GM21526 (cell line): ENCODE results near the gene MROH8.

Experiments
- ATAC-seq: cut with Tn5 transposase; IDR thresholded peaks from one replicate; pipeline ENCODE4 v1.9.1; 2021; ENCODE audit warnings: moderate library complexity; ENCODE audit not compliant: unreplicated experiment, low FRiP score

MROH8 gene

DNA sequence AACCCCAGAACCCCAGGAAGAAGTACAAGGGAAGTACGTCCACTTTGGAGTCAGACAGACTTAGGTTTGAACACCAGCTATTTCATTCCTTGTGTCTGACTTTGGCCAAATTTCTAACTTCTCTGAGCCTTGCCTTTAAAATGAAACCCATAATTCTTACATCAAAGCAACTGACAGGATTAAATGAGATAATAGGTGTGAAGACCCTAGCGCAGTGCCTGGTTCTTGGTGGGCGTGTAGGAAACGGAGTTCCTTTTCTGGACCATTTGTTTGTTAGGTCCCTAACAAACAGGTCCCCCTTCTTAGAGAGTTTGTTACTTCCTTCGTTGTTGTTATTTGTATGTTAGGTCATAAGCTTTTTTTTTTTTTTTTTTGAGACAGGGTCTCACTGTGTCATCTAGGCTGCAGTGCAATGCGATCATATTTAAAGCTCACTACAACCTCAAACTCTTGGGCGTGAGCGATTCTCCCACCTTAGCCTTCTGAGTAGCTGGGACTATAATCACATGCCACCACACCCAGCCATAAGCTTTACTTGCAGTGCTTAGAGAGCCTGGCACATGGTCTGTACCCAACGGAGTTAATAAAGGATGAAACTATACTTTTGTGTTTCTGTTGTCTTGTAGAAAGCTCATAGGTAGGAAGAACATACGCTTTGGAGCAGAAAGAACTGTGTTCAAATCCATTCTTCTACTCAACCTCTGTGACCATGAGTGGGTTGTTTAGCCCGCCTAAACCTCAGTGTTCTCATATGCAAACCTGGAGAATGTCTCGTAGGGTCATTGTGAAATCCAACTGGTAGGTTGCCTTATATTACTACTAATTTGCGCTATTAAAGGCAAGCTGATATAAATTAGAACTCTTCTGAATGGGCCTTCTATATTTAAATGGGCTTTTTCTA, 21.8 kb upstream of the MROH8 start:
- no peak for ATAC-seq

DNA sequence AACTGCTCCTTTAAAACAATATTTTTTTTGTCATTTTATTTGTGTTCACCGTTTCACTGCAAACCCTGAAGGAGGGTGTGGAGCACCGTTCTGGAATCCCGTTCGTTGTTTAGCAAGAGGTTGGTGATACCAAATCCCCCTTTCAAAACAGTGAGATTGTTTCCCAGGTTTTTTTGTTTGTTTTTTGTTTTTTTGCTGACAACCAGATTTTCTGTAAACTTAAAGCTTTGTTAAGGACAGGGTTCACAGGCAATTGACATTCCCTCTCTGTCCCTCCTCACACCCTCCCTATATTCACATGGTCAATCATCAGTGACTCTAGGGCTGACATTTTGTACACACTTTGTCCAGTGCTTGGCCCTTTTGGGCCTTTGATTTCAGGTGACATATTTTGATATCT, 21.0 kb upstream of the MROH8 start:
- no peak for ATAC-seq

DNA sequence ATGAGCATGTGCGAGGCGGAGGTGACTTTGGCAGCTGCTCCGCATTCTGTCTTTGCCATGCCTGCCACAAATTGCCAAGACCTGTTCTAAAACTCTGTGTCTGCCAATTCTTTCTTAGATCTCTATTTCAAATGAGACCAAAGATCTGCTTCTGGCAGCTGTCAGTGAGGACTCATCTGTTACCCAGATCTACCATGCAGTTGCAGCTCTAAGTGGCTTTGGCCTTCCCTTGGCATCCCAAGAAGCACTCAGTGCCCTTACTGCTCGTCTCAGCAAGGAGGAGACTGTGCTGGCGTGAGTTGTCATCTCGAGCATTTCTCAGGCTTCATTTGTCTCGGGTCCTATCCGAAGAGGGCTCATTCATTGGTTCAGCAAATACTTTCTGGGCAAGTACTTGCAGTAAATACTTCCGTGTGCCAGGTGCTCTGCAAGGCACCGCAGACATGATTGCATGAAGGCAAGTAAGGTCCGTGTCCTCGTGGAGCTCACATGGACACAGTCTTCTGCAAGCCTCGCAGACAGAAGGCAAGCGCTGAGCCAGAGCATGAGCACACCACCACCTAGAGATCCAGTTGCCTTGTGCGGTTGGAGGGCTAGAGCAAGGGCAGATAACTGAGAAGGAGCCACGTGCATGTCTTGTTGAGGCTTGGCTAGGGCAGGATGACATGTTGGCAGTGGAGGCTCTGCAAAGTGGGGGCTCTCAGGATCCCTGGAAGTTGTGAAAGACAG, 19.7 kb upstream of the MROH8 start:
- no peak for ATAC-seq

DNA sequence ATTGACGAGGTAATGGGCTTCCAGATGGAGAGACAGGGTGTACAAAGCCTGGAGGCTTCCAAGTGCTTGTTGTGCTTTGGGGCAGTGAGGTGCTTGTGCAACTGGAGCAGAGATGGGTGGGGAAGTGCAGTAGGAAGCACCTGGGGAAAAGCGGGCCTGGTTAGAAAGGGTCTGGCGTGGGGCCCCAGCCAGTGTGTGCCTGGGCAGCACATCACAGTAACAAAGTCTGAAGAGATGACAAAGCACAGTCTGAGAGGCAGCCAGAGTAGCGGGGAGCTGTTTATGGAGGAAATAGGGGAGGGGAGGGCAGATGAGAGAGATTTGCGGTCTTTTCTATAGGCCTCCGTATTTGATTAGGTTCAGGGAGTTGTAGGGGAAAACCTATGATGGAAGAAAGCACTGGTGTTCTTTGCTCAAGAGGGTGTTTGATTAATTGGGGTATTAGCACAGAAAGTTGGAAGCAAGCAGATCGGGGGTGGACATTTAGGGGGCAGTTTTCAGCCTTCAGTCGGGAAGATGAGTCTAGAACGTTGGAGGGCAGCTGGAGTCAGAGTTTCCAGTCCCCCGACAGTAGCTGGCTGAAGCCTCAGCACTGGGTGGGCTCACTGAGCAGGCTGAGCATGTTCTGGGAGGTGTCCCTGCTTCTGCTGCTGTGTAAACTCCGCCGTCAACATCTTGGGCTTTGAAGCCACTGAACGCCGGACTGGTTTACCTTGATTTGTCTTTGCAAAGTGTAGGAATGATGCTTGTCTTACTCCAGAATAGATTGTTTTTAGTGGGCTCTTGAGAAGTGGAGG, 15.5 kb upstream of the MROH8 start:
- ATAC-seq: no peak

DNA sequence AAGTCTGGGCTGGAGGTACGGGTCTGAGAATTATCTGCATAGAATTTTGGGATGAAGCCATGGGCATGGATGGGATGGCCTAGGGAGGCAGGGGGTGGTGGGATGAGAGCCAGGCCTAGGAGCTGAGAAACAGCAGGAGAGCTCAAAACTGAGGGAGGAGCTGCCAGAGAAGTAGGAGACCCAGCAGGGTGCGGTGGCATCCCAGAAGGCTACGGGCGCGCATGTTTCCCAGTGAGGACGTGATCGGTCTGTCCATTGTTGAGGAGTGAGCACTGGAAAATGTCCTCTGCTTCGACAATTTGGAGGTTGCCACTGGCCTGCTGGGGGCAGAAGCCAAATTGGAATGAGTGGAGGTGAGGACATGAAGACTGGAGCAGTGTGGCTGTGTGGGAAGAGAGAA, 14.5 kb upstream of the MROH8 start:
- no peak for ATAC-seq

DNA sequence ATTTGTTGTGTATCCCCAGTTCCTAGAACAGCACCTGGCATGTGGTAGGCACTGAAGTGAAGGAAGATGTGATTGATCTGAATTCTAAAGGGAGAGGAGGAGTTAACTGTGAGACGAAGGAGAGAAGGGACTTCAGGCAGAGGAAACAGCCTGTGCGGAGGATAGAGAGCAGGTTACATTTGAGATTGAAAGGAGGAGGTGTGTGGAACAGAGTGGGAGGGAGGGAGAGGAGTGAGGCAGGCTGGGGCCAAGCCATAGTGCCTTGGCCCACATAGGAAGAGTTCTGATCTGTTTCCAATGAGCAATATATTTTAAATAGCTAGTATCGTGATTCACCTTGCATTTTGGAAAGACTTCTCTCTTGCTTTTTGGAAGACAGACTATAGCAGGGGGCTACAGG, 13.9 kb upstream of the MROH8 start:
- ATAC-seq: no peak

DNA sequence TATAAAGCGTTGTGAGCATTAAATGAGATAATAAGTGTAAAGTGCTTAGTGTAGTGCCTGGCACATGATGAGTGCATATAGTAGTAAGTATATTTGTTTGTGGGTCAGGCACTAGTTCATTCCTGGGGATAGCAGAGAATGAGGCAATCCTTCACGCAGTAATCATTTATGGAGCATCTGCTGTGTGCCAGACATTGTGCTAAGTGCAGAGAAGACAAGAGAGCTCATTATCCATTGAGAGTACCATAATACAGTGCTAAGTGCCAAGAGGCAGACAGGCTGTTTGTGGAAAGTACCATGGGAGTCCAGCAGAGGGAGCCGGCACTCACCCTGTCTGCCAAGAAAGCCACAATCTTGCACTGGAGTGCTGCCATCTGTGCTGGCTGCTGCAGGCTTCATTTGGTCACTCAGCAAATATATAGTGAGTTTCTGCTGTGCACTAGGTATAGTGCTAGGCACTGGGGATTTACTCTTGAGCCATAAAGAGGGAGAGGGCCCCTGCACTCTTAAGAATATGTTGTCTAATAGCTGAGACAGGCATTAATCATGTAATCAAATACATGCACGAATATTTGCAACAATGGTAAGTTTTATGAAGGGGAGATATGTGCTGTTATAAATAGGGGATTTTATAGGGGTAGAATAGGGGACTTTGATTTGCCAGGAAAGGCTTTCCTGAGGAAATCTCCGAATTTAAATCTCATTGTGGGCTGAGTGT, 12.9 kb upstream of the MROH8 start:
- no peak for ATAC-seq

DNA sequence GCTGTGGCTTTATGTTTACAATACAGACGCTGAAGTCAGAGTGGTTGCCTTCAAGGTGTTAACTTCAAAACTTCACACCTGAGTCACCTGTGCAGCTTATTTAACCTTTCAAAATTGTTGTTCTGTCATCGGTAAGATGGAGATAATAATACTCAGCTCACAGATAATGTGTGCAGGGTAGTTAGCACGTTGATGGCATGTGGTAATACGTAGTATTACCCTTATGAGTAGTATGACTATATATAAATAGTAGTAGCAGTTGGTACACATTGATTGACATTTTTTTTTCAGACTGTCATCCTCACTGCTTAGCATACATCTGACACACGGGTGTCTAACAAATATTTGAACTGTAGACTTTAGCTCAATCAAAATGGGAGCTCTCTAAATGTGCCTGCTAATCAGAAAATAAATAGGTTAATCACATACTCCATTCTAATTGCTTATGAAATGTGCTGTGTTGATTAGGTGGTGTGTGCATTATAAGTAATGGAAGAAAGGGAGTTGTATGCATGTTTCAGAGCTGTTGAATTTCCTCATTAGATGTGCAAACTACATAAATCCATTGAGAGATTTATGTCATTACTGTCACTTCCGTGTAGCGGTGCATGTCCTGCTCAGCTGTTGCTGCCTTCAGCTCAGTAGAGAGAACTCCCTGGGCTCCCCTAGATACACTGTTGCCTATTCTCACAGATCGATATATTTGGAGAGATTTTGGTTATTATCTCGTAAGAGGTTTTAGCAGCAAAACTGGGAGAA, 11.2 kb upstream of the MROH8 start:
- ATAC-seq: no peak

DNA sequence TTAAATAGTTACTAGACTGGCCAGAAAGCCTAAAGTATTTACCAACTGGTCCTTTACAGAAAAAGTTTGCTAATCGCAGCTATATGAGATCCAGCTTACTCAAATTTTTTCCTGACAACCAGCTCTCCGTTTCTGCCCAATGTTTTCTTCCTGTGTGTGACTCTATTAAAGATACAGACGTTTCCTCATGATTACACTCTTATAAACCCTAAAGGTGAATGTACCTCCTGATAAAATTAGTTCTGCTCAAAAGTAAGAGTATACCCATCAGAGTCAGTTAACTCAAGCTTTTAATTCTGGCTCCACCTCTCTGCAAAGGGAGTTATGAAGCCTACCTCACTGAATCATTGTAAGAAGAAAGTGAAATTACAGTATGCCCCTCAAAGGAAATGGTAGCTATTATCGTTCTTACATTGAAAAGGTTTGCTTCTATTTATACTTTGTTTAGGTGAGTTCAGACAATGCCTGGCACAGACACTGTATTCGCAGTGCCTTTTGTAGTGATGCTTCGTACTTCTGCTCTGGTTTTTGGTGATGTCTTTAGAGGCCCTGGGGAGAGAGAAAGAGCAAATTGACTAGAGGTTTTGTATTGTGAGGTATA, 10.2 kb upstream of the MROH8 start:
- ATAC-seq: no peak

DNA sequence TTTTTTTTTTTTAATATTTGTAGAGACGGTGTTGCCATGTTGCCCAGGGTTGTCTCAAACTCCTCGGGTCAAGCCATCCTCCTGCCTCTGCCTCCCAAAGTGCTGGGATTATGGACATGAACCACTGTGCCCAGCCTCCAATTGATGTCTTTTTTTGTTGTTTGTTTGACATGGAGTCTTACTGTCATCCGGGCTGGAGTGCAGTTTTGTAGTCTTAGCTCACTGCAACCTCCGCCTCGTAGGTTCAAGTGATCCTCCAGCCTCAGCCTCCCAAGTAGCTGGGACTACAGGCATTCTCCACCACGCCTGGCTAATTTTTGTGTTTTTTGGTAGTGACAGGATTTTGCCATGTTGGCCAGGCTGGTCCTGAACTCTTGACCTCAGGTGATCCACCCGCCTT, 9.4 kb upstream of the MROH8 start:
- no peak for ATAC-seq

DNA sequence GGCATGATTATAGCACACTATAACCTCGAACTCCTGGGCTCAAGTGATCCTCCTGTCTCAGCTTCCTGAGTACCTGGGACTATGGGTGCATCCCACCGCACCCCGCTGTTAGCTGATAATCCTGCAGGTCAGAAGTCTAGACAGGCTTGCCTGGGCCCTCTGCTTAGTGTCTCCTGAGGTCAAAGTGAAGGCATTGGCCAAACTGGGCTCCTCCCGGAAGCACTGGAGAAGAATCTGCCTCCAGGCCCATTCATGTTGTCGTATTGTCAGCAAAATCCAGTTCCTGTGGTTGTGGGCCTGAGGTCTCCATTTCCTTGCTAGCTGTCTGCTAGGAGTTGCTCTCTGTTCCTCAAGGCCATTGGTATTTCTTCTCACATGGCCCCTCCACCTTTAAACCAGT, 6.3 kb upstream of the MROH8 start:
- no peak for ATAC-seq

DNA sequence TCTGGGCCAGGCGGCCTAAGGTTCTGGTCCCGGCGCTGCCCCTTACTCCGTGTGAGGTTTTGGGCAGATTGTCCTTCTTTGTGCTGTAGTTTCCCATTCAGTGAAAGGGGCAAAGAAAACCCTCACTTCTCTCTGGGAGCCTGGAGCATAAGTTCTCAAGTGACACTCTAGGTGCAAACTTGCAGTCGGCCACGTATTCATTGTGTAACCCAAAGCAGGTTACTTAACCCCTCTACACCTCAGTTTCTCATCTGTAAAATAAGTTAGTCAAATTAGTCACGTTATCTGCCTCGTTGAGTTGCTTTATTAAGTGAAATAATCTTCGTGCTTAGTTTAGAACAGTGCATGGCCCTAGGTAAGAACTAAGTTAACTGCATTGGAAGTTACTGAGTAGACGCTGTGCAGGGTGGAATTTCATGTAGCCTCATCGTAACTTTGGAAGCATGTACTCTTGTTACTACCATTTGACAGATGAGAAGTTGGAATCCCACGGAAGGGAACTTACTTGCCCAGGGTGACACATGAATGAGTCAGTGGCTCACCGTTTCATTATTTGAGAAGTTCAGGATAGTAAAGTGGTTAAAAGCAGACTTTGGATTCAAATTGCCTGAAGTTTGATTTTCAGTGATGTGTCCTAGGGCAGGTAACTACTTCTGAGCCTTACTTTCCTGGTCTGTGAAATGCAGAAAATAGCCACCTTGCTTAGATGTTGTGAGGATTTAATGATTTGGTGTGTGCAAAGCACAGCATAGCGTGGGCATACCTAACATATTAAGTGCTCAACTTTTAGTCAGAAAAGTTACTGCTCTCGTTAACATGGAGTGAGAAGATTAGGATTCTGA, 556 bp upstream of the MROH8 start:
- no peak for ATAC-seq

DNA sequence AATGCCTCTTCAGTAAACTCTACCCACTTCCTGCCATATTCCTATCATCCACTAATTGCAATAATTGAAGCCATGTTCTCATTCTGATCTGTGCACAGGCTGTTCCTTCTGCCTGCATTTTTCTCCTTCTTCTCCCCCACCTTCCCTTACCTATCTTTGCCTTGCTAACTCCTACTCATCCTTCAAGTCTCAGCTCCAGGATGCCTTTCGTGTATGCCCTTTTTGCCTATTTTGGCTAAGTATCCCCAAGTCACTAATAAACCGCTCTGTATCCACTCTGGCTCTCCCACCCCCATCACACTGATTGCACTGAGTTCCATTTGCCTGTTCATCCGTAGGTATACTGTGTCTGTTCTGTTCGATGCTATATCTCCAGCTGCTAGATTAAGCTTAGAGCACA, 6.5 kb downstream of the MROH8 start:
- ATAC-seq: no peak

DNA sequence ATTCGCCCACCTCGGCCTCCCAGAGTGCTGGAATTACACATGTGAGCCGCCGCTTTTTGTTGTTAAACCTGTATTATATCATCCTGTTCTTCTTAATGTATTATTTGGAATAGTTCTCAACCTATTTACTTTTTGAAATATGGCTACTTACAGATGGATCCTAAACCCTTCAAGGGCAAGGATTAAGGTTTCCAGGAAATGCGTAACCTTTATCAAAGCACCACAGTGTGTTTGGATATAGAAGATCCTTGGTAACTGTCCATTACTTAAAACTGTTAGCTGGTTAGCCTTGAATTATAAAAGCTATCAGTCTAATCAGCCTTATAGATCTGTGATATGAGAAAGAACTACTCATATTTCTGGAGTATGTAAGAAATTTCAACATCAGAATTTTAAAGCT, 12.5 kb downstream of the MROH8 start:
- no peak for ATAC-seq

DNA sequence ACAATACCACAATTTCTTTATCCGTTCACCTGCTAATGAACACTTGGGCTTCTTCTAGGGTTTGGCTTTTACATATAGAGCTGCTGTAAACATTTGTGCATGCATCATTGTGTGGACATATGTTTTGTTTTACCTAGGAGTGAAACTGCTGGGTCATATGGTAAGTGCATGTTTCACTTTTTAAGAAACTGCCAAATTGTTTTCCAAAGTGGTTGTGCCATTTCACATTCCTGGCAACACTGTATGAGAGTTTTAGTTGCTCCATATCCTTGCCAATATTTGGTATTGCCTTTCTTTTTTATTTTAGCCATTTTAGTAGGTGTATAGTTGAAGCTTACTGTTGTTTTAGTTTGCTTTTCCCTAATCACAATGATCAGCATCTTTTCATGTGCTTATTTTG, 14.3 kb downstream of the MROH8 start:
- ATAC-seq: no peak

DNA sequence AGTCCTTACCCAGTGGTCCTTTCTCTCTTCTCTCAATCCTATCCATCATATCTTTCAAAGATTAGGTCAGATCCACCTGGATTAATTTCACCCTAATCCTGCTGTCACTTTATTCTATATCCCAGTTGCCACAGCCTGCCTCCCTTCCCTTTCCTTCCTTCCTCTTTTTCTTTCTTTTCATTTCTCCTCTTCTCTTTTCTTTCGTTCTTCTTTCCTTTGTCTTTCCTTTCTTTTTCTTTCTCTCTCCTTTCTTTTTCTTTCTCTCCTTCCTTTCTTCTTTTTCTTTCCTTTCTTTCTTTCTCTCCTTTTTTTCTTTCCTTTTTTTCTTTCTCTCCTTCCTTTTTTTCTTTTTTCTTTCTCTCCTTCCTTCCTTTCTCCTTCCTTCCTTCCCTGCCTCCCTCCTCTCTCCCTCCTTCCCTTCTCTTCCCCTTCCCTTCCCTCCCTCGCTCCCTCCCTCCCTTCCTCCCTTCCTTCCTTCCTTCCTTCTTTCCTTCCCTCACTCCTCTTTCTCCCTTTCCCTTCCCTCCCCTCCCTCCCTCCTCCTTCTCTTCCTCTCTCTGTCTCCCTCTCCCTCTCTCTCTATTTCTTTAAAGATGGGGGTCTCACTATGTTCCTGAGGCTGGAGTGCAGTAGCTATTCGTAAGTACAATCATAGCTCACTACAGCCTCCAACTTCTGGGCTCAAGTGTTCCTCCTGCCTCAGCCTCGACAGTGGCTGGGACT, 15.4 kb downstream of the MROH8 start:
- ATAC-seq: no peak

DNA sequence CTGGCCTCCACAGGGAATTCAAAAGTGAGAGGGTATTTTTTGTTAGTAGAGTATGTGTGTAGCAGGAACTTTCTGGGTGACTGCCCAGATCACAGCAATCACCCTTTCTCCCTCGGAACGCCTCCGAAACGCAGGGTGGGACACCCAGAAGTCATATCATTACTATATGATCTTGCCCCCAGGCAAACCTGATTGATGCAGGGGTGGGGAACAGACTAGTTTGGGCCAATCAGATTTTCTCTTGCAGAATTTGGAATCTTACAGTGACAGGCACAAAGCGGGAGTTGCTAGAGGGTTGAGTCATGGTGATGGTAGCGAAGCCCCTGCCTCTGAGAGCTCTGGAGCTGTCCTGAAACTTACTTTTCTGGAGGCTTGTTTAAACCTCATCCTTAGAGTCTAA, 16.7 kb downstream of the MROH8 start:
- ATAC-seq: no peak
